ENCODE results near the gene ABCC3.

The ABCC3 gene

GRCh38 chr17:50630524-50631194, 4.0 kb upstream of the ABCC3 start:
- peak; percentile 65 for DNase-seq

GRCh38 chr17:50631195-50631907, 3.3 kb upstream of the ABCC3 start:
- DNase-seq: no peak

- no peak for DNase-seq
These were observed 2.6 kb upstream of the ABCC3 start for GRCh38 chr17:50631908-50632571.

- DNase-seq: no peak
These were observed 2.0 kb upstream of the ABCC3 start for GRCh38 chr17:50632637-50633036.

- DNase-seq: no peak
These were observed 998 bp upstream of the ABCC3 start for GRCh38 chr17:50633683-50634082.

- DNase-seq: no peak
These were observed 442 bp downstream of the ABCC3 start for GRCh38 chr17:50634915-50635731.

GRCh38 chr17:50635732-50635981, 976 bp downstream of the ABCC3 start:
- DNase-seq: no peak

GRCh38 chr17:50635982-50636803, 1.5 kb downstream of the ABCC3 start:
- DNase-seq: no peak

GRCh38 chr17:50636804-50637195, 2.1 kb downstream of the ABCC3 start:
- no peak for DNase-seq

GRCh38 chr17:50637829-50638605, 3.3 kb downstream of the ABCC3 start:
- DNase-seq: no peak

- DNase-seq: no peak
These were observed 3.9 kb downstream of the ABCC3 start for GRCh38 chr17:50638606-50638965.

- no peak for DNase-seq
These were observed 4.5 kb downstream of the ABCC3 start for GRCh38 chr17:50638966-50639713.

- DNase-seq: no peak
These were observed 6.1 kb downstream of the ABCC3 start for GRCh38 chr17:50640686-50641351.

GRCh38 chr17:50641357-50641756, 6.7 kb downstream of the ABCC3 start:
- DNase-seq: no peak

- no peak for DNase-seq
These were observed 7.5 kb downstream of the ABCC3 start for GRCh38 chr17:50642071-50642721.

GRCh38 chr17:50642722-50643656, 8.3 kb downstream of the ABCC3 start:
- DNase-seq: no peak

- no peak for DNase-seq
These were observed 11.3 kb downstream of the ABCC3 start for GRCh38 chr17:50645748-50646682.

- peak; percentile 62 for DNase-seq
These were observed 12.5 kb downstream of the ABCC3 start for GRCh38 chr17:50647187-50647586.

Data from NCI-H82 (cell line).